ENCODE measurements around the gene DNAH10. TPM values are rescaled to one million over a fixed set of nuclear protein-coding genes. Genes with fewer than 3 reads are reported as not detected.

The DNAH10 gene
- total and polyA plus RNA-seq, 2 experiments from 2014 or later, result 0.77 to 1.0 TPM

GRCh38 chr12:123717350-123717749, 44.8 kb upstream of the DNAH10 start:
- no peak for DNase-seq (ENCODE audit: low read depth in 1 of 2, low spot score in 1 of 2)
- Histone ChIP-seq H3K4me1 (ENCODE audit: low read depth) (peaks cover 29% of the 10 kb centered on the region), H3K36me3 (peaks cover 2% of the 10 kb centered on the region), H3K4me3 (no peak overlapping the region), H3K9me3 (ENCODE audit: low read depth) (no peaks in the 10 kb centered on the region), H3K27ac (no peak overlapping the region), H3K27me3 (no peaks in the 10 kb centered on the region)
- no peak for TF ChIP-seq CTCF (IDR thresholded peaks at IDR 0.05; ENCODE audit: low read depth, low read length)

GRCh38 chr12:123720141-123720814, 41.8 kb upstream of the DNAH10 start:
- no peaks in the 10 kb centered on the region for H3K9me3 ChIP-seq (ENCODE audit: low read depth)
- peaks cover 20% of the 10 kb centered on the region for H3K36me3 ChIP-seq
- peak overlapping the region; percentile 86 for H3K27ac ChIP-seq
- peaks cover 20% of the 10 kb centered on the region for H3K4me1 ChIP-seq (ENCODE audit: low read depth)
- no peak for TF ChIP-seq CTCF (IDR thresholded peaks at IDR 0.05; ENCODE audit: low read depth, low read length)
- DNase-seq (ENCODE audit: low read depth in 1 of 2, low spot score in 1 of 2), result no peak
- no peaks in the 10 kb centered on the region for H3K27me3 ChIP-seq
- no peak overlapping the region for H3K4me3 ChIP-seq

DNA sequence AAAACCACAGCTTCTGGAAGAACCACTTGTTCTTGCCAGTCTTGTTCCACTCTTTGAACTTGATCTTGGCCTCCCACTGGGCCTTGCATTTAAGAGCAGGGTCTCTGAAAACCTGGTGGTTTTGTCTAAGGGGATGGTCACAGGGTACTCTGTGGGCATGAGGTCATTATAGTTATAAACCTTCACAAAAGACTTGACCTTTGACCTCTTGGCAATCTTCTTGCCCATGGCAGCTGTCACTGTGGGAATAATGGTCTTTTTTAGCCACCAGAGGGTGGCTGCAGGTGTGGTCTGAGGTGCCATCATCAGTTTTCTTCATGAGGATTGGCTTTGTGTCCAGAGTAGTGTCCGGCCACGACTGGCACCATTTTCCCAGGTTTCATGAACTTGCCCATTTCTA, 40.9 kb upstream of the DNAH10 start:
- Histone ChIP-seq H3K9me3 (ENCODE audit: low read depth) (no peaks in the 10 kb centered on the region), H3K36me3 (peaks cover 26% of the 10 kb centered on the region), H3K27me3 (no peaks in the 10 kb centered on the region), H3K4me1 (ENCODE audit: low read depth) (peaks cover 19% of the 10 kb centered on the region), H3K4me3 (no peak overlapping the region), H3K27ac (no peak overlapping the region)
- no peak for DNase-seq (ENCODE audit: low read depth in 1 of 2, low spot score in 1 of 2)
- no peak for TF ChIP-seq CTCF (IDR thresholded peaks at IDR 0.05; ENCODE audit: low read depth, low read length)

GRCh38 chr12:123723011-123723410, 39.1 kb upstream of the DNAH10 start:
- Histone ChIP-seq H3K4me3 (no peak overlapping the region), H3K36me3 (peaks cover 40% of the 10 kb centered on the region), H3K27ac (no peak overlapping the region), H3K4me1 (ENCODE audit: low read depth) (peaks cover 19% of the 10 kb centered on the region), H3K9me3 (ENCODE audit: low read depth) (no peaks in the 10 kb centered on the region), H3K27me3 (no peaks in the 10 kb centered on the region)
- DNase-seq (ENCODE audit: low read depth in 1 of 2, low spot score in 1 of 2), result no peak
- no peak for TF ChIP-seq CTCF (IDR thresholded peaks at IDR 0.05; ENCODE audit: low read depth, low read length)

DNA sequence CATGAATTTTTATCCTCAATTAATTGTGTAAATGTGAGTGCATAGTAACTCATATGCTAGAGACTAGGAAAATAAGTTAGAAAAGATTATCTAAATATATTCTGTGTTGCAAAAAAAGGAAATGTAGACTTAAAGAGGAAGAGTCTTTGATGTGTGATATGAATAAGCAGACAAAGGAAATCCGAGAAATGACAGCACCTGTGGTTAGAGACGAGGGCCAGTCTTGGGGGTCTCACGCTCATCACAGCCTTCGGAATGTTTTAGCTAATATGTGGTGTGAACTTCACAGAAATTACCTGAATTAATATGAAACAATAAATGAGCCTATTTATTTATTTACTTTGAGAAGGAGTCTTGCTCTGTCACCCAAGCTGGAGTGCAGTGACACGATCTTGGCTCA, 38.3 kb upstream of the DNAH10 start:
- H3K4me1 ChIP-seq (ENCODE audit: low read depth), result peaks cover 17% of the 10 kb centered on the region
- no peaks in the 10 kb centered on the region for H3K27me3 ChIP-seq
- no peaks in the 10 kb centered on the region for H3K9me3 ChIP-seq (ENCODE audit: low read depth)
- H3K27ac ChIP-seq, result no peak overlapping the region
- peaks cover 40% of the 10 kb centered on the region for H3K36me3 ChIP-seq
- no peak for TF ChIP-seq CTCF (IDR thresholded peaks at IDR 0.05; ENCODE audit: low read depth, low read length)
- no peak for DNase-seq (ENCODE audit: low read depth in 1 of 2, low spot score in 1 of 2)
- H3K4me3 ChIP-seq, result no peak overlapping the region

Data from cardiac muscle cell (in vitro differentiated cells and primary cell).